Esophagus squamous epithelium (tissue), 5 donors: ENCODE data around the gene CNTNAP2. TPM values are rescaled to one million over a fixed set of nuclear protein-coding genes. Genes with fewer than 3 reads are reported as not detected.
A peak's percentile ranks its signal among the peaks of the same experiment; 100 is the strongest.

Source experiments
- DNase-seq: peaks from one replicate; lab custom pipeline; 2025; lab: John Stamatoyannopoulos, UW
- H3K27ac ChIP-seq, 4 donors: fragments of 200-600 bp; sonication (generic); one replicate each; pipeline ENCODE4 v1.5.1; 2016 to 2019; ENCODE audit warnings: mild to moderate bottlenecking in 1 of 4
- H3K27me3 ChIP-seq, 4 donors: fragments of 200-600 bp; sonication (generic); 1 replicate in 3 of 4; 2 replicates in 1 of 4; pipeline versions ENCODE4 v1.5.1 to v1.6.0; 2017 to 2021; ENCODE audit warnings: antibody characterized with exemption in 1 of 4
- H3K36me3 ChIP-seq, 3 donors: fragments of 200-600 bp; sonication (generic); one replicate each; pipeline ENCODE4 v1.5.1; 2016 to 2019
- H3K4me1 ChIP-seq, 3 donors: fragments of 200-600 bp; sonication (generic); one replicate each; pipeline ENCODE4 v1.5.1; 2017 to 2019
- H3K4me3 ChIP-seq, 4 donors: fragments of 200-600 bp; sonication (generic); 1 replicate in 3 of 4; 2 replicates in 1 of 4; pipeline ENCODE4 v1.5.1; 2016 to 2019; ENCODE audit warnings: mild to moderate bottlenecking in 2 of 4, moderate library complexity in 1 of 4
- H3K9me3 ChIP-seq, 3 donors: fragments of 200-600 bp; sonication (generic); one replicate each; pipeline ENCODE4 v1.5.1; 2016 to 2019
- POLR2A ChIP-seq, 4 donors: fragments of 450-650 bp; IDR thresholded peaks; one replicate each; pipeline ENCODE4 v1.6.1; 2017; ENCODE audit warnings: antibody characterized with exemption in 4 of 4, mild to moderate bottlenecking in 4 of 4, moderate library complexity in 3 of 4
- WGBS, 2 donors: methylation state at CpG; one replicate each; pipeline ENCODE4 v1.1.5; 2018; 5-methylcytosine and 5-hydroxymethylcytosine counted together
- intact Hi-C: fragments of 100-400 bp; cut with DNase I; formaldehyde crosslinking; loops from one replicate; pipeline ENCODE4 v1.15.0; 2022
- total RNA-seq, 4 donors: library from RNA; depleted of rRNA; stranded (reverse); fragments of >200 nt; gene quantifications; one replicate each; pipeline ENCODE4 v1.1.0, GENCODE V29; 2016
- TF ChIP-seq, protein P1 (sequence below), 6 experiments: fragments of 450-650 bp in 4 of 6; fragments of 200-600 bp in 2 of 6; sonication (generic) in 2 of 6; IDR thresholded peaks; one replicate each; pipeline ENCODE4 v1.5.1; 2016 to 2019; ENCODE audit warnings: antibody characterized with exemption in 6 of 6, mild to moderate bottlenecking in 4 of 6, moderate library complexity in 4 of 6
- donor health status: DM: yes; HTN: yes; CAD: no.

The CNTNAP2 gene
- total RNA-seq, 4 donors from 2014 or later, result 0.95 to 2.3 (median 1.2) TPM

DNA sequence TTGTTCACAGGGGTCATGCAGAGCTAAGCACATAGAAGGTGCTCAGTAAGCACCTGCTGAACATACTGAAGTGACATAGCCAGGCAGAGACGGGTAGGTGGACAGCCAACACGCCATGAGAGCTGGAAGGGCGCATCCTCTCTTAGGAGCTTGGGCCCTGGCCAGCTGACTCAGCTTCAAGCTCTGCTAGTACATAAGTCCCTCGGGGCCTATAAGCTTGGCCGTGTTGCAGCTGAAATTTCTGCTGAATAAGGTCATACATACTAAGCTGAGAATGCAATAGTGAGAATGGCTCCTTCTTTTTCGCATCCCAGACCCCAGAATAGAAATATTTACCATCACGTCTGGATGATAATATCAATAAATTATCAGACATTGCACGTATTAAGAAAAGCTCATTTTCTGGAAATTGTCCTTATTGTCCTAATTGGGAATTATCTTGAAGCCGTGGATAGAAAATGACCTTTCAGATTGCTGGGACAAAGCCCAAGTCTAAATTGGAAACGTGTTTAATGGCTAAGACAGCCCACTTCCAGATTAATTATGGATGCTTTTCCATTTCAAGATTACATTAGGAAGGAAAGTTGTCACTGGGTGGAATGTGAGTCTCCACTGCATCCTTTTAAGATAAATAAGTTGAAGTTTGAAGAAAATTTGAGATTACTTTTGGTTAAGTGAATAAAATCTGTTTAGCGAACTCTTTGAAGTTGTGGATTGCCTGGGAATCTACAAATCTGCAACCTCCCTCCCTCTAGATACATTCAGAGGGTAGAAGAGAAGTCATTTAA, 2186.9 kb downstream of the CNTNAP2 start:
- no peaks in the 10 kb centered on the region for H3K27me3 ChIP-seq
- no peaks in the 10 kb centered on the region for H3K9me3 ChIP-seq
- peak overlapping the region in 3 of 4 donors; percentile 1 to 45 (median 2) for H3K27ac ChIP-seq
- TF ChIP-seq, protein P1, sequence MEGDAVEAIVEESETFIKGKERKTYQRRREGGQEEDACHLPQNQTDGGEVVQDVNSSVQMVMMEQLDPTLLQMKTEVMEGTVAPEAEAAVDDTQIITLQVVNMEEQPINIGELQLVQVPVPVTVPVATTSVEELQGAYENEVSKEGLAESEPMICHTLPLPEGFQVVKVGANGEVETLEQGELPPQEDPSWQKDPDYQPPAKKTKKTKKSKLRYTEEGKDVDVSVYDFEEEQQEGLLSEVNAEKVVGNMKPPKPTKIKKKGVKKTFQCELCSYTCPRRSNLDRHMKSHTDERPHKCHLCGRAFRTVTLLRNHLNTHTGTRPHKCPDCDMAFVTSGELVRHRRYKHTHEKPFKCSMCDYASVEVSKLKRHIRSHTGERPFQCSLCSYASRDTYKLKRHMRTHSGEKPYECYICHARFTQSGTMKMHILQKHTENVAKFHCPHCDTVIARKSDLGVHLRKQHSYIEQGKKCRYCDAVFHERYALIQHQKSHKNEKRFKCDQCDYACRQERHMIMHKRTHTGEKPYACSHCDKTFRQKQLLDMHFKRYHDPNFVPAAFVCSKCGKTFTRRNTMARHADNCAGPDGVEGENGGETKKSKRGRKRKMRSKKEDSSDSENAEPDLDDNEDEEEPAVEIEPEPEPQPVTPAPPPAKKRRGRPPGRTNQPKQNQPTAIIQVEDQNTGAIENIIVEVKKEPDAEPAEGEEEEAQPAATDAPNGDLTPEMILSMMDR (IDR thresholded peaks at IDR 0.05), result no peak
- TF ChIP-seq POLR2A (IDR thresholded peaks at IDR 0.05), result no peak
- H3K4me1 ChIP-seq, result peaks cover 0 to 21% (median 18%) of the 10 kb centered on the region in 3 donors
- DNase-seq, result peak; percentile 21
- H3K4me3 ChIP-seq, result no peak overlapping the region
- 19 to 20% methylated on average over 11 of the region's 11 CpGs for WGBS, 2 donors
- intact Hi-C loops, result no loop called here
- H3K36me3 ChIP-seq, result no peaks in the 10 kb centered on the region

DNA sequence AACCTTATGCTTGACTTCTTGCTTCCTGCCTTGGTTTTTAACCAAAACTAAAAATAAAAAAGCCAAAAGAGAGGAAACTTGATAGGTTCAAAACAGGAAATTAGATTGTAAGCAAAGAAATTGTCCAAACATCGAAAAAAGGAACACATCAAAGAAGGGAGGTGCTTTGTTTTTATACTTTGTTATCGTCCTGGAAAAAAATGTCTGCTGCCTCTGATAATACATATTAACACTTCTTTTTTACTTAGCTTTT, 2187.4 kb downstream of the CNTNAP2 start:
- Histone ChIP-seq H3K9me3 (no peaks in the 10 kb centered on the region), H3K36me3 (no peaks in the 10 kb centered on the region), H3K27ac (peak overlapping the region in 1 of 4 donors; percentile 45), H3K4me3 (no peak overlapping the region), H3K27me3 (no peaks in the 10 kb centered on the region), H3K4me1 (peaks cover 0 to 21% (median 18%) of the 10 kb centered on the region in 3 donors)
- 23 to 35% methylated on average over 2 of the region's 2 CpGs for WGBS, 2 donors
- TF ChIP-seq, protein P1 (IDR thresholded peaks at IDR 0.05), result no peak
- intact Hi-C loops, result no loop called here
- DNase-seq, result no peak

DNA sequence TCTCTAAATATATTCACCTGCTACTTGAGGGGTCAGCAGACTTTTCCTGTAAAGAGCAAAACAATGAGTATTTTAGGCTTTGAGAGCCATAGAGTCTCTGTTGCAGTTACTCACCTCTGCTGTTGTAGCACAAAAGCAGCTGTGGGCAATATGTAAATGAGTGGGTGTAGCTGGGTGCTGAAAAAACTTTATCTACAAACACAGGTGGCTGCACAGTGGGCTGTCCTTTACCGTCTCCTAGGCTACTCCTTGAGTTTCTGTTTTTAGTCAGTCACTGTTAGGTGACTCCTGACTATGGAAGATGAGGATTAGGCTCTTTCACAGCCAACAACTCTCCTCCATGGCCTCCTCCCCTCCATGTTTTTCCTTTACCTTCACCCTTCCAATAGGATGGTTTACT, 2187.9 kb downstream of the CNTNAP2 start:
- no peak overlapping the region for H3K27ac ChIP-seq
- intact Hi-C loops, result no loop called here
- no peaks in the 10 kb centered on the region for H3K27me3 ChIP-seq
- H3K36me3 ChIP-seq, result no peaks in the 10 kb centered on the region
- DNase-seq, result no peak
- H3K4me3 ChIP-seq, result no peak overlapping the region
- TF ChIP-seq POLR2A (IDR thresholded peaks at IDR 0.05), result no peak
- TF ChIP-seq, protein P1 (IDR thresholded peaks at IDR 0.05), result no peak
- peaks cover 0 to 21% (median 18%) of the 10 kb centered on the region in 3 donors for H3K4me1 ChIP-seq
- no peaks in the 10 kb centered on the region for H3K9me3 ChIP-seq
- WGBS, 2 donors, result 24 to 38% methylated on average over 1 of the region's 1 CpG

DNA sequence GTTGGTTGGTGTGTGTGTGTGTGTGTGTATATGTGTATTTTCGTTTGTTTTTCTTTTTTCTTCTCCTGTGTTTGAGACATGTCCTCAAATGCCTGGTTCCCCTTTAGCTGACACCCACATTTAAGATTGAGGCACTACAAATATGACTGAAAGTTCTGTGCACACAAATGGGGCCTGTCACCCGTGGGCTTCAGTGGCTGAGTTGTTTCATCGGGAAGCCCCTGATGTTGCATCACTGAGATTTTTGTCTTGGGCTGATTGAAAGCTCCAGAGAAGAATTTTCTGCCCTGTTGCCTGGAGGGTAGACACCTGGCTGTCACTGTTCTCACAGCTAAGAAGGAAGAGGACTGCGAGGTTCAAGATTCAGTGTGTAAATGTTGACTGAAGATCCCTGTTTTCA, 2190.2 kb downstream of the CNTNAP2 start:
- Histone ChIP-seq H3K27me3 (no peaks in the 10 kb centered on the region), H3K4me3 (no peak overlapping the region), H3K27ac (no peak overlapping the region), H3K9me3 (no peaks in the 10 kb centered on the region), H3K4me1 (peaks cover 0 to 21% (median 18%) of the 10 kb centered on the region in 3 donors), H3K36me3 (no peaks in the 10 kb centered on the region)
- no peak for DNase-seq
- whole genome bisulfite sequencing, 2 donors, result 60 to 82% methylated on average over 2 to 4 of the region's 4 CpGs
- intact Hi-C loops, result no loop called here
- no peak for TF ChIP-seq POLR2A (IDR thresholded peaks at IDR 0.05)
- TF ChIP-seq, protein P1 (IDR thresholded peaks at IDR 0.05), result no peak

DNA sequence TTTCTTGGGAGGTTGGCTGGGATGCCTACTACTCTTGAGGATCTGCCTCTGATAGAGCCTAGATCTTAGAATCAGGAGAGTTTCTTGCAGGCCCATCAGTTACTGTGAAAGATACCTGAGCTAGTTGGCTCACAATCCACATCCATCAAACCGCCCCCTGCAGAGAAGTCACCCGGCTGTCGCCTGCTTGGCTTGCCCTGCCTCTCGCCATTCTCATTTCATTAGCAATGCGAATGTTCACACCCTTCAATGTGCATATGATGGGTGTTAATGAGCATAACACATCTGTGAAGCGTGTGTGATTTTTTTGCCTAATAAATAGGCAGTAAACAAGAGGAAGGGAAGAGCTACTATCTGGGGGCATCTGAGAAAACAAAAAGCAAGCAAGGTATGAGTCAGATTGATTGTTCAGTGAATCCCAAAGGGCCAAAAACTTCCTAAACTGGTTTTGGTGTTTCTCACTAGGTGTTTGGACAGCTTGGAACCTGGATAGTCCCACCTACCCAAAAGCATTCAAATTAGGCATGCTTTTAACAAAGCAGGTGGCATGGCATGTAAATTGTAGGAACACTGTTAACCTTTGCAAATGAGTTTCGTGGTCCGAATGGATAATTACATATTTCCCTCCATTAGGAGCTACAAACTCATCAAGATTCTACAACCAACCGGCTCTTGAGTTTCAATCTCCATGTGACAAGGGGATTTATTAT, 2201.7 kb downstream of the CNTNAP2 start:
- TF ChIP-seq, protein P1 (IDR thresholded peaks at IDR 0.05), result no peak
- no peak for TF ChIP-seq POLR2A (IDR thresholded peaks at IDR 0.05)
- no peak overlapping the region for H3K4me3 ChIP-seq
- no peak overlapping the region for H3K27ac ChIP-seq
- 84 to 85% methylated on average over 9 of the region's 9 CpGs for WGBS, 2 donors
- no peaks in the 10 kb centered on the region for H3K36me3 ChIP-seq
- no peaks in the 10 kb centered on the region for H3K27me3 ChIP-seq
- H3K9me3 ChIP-seq, result no peaks in the 10 kb centered on the region
- no peaks in the 10 kb centered on the region for H3K4me1 ChIP-seq
- intact Hi-C loops, result no loop called here
- DNase-seq, result no peak
